HL-60 (cell line): ENCODE data around the gene MYBL2.

Experiments used
- DNase-seq, 2 experiments: peaks; one replicate each; pipeline ENCODE4 v3.0.0-alpha.2; 2010 to 2020; ENCODE audit warnings: low read depth in 1 of 2, low spot score in 1 of 2
- H3K27ac ChIP-seq: fragments of 250-450 bp; sonication (Bioruptor Pico); replicated peaks from 2 replicates; pipeline ENCODE4 v1.5.1; 2020; ENCODE audit warnings: mild to moderate bottlenecking, moderate library complexity
- H3K27me3 ChIP-seq: fragments of 250-450 bp; sonication (Bioruptor Pico); 2 replicates; pipeline ENCODE4 v1.5.1; 2021; ENCODE audit warnings: mild to moderate bottlenecking, moderate library complexity; ENCODE audit not compliant: insufficient read depth, poor library complexity, severe bottlenecking
- H3K4me3 ChIP-seq: replicated peaks from 2 replicates; pipeline ENCODE4 v1.5.1; 2011; ENCODE audit warnings: mild to moderate bottlenecking, control low read depth, low read length; ENCODE audit not compliant: insufficient read depth
- GABPA ChIP-seq: IDR thresholded peaks from 2 replicates; pipeline ENCODE4 v1.6.1; 2012; ENCODE audit warnings: low read depth
- POLR2AphosphoS5 ChIP-seq: IDR thresholded peaks from 2 replicates; pipeline ENCODE4 v1.6.1; 2012; ENCODE audit warnings: low read depth
- SPI1 ChIP-seq: IDR thresholded peaks from 2 replicates; pipeline ENCODE4 v1.6.1; 2012; ENCODE audit warnings: low read depth, mild to moderate bottlenecking, borderline replicate concordance
- TF ChIP-seq, protein P1 (sequence below): IDR thresholded peaks from 2 replicates; pipeline ENCODE4 v1.6.1; 2012; ENCODE audit warnings: low read depth; ENCODE audit not compliant: insufficient replicate concordance
- TF ChIP-seq, protein P2 (sequence below): IDR thresholded peaks from one replicate; pipeline ENCODE4 v1.5.1; 2011; ENCODE audit warnings: low read length, control low read depth, inconsistent platforms; ENCODE audit not compliant: insufficient read depth

MYBL2 gene

DNA sequence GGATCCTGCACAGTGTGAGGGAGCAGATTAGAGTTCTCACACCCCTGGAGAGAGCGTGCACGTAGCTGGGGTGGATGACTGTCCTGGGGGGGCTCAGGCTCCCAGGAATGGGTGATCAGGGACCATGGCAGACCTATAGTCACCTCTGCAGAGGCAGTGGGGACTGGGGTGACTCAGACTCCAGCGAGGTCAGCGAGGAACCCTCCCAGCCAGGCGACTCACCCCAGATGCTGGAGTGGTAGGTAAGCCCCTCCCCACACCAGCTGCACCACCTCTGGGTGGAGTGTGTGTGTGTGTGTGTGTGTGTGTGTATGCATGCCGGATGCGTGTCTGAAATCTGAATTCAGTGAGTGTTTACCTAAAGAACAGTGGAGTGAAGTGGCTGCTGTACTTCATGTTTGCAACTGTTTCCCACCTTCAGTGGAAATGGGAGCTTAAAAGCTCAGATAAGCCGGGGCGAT, 77.3 kb downstream of the MYBL2 start:
- no peak overlapping the region for H3K4me3 ChIP-seq
- TF ChIP-seq SPI1: no peak
- TF ChIP-seq GABPA: no peak
- TF ChIP-seq, protein P1, sequence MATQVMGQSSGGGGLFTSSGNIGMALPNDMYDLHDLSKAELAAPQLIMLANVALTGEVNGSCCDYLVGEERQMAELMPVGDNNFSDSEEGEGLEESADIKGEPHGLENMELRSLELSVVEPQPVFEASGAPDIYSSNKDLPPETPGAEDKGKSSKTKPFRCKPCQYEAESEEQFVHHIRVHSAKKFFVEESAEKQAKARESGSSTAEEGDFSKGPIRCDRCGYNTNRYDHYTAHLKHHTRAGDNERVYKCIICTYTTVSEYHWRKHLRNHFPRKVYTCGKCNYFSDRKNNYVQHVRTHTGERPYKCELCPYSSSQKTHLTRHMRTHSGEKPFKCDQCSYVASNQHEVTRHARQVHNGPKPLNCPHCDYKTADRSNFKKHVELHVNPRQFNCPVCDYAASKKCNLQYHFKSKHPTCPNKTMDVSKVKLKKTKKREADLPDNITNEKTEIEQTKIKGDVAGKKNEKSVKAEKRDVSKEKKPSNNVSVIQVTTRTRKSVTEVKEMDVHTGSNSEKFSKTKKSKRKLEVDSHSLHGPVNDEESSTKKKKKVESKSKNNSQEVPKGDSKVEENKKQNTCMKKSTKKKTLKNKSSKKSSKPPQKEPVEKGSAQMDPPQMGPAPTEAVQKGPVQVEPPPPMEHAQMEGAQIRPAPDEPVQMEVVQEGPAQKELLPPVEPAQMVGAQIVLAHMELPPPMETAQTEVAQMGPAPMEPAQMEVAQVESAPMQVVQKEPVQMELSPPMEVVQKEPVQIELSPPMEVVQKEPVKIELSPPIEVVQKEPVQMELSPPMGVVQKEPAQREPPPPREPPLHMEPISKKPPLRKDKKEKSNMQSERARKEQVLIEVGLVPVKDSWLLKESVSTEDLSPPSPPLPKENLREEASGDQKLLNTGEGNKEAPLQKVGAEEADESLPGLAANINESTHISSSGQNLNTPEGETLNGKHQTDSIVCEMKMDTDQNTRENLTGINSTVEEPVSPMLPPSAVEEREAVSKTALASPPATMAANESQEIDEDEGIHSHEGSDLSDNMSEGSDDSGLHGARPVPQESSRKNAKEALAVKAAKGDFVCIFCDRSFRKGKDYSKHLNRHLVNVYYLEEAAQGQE: no peak
- no peak for TF ChIP-seq POLR2AphosphoS5
- TF ChIP-seq, protein P2, sequence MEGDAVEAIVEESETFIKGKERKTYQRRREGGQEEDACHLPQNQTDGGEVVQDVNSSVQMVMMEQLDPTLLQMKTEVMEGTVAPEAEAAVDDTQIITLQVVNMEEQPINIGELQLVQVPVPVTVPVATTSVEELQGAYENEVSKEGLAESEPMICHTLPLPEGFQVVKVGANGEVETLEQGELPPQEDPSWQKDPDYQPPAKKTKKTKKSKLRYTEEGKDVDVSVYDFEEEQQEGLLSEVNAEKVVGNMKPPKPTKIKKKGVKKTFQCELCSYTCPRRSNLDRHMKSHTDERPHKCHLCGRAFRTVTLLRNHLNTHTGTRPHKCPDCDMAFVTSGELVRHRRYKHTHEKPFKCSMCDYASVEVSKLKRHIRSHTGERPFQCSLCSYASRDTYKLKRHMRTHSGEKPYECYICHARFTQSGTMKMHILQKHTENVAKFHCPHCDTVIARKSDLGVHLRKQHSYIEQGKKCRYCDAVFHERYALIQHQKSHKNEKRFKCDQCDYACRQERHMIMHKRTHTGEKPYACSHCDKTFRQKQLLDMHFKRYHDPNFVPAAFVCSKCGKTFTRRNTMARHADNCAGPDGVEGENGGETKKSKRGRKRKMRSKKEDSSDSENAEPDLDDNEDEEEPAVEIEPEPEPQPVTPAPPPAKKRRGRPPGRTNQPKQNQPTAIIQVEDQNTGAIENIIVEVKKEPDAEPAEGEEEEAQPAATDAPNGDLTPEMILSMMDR: no peak
- peak overlapping the region; percentile 75 for H3K27ac ChIP-seq
- no peaks in the 10 kb centered on the region for H3K27me3 ChIP-seq
- no peak for DNase-seq

DNA sequence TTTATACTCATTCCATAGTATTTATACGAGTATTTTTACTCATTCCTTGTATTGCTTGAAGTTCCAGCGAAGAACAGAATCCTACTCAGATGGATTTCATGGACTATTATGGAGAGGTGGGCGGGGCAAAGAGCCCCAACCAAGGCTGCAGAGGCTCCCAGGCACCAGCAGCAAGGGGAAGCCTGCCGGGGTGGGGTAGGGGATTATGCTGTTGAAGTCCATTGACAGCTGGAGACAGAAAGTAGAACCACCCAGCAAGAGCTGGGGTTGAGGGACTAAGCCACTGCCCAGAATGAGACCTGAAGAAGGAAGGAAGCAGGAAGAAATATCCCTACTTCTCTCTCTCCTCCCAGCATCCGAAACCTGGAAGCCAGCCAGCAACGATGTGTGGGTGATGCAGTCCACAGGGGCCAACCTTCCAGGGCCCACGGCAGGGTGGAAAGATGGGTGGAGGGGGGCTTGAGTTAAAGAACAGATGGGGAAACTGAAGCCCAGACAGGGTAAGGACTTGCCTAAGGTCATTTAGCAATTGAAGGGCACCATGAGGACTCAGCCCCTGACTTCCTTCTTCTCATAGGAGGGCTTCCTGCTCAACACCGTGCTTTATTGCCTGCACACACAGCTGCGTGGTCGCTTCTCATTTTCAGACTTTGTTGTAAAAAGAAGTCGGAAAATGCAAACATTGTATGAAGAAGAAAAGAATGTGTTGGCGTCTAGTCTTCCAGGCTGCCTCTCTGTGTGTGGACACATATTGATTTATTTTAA, 78.2 kb downstream of the MYBL2 start:
- peak overlapping the region; percentile 75 for H3K27ac ChIP-seq
- H3K4me3 ChIP-seq: no peak overlapping the region
- DNase-seq: peak; percentile 90 to 94

DNA sequence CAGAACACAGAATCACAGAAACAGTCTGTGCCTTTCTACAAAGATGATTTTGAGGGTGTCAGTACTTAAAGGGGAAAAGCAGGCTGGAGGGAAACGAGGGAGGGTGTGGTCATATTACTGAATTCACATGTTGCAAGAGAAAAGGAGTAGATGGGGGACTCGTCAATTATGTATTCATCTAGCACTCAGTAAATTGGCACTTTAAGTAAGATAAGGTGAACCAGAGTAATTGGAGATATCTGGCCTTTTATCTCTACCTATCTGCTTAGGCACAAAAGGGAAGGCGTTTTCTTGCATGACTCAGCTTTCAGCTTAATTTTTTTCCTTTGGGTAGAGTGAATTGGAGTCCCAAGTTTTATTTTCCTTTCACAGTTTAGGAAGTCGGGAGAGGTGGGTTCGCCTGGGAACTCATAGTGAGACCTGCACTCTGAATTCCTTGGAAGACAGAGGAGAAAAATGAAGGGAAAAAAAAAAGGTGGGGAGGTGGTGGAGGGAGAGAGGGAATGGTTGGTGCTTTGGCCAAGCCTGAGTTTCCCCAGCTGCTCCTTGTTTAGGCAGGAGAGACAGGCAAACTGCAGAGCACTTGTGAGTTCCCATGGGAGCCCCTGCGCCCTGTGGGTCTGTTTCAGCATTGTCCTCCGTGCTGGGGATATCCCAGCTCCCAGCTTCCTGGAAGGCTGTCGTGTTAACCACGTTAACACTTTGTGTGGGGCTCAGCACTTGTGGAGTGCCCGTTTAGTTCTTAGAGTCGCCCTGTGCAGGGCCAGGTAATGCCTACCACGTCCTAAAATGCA, 79.6 kb downstream of the MYBL2 start:
- DNase-seq: peak in 1 of 2 experiments; percentile 25
- TF ChIP-seq, protein P1: no peak
- TF ChIP-seq SPI1 (no peak), GABPA (no peak), POLR2AphosphoS5 (no peak)
- TF ChIP-seq, protein P2: no peak
- no peaks in the 10 kb centered on the region for H3K27me3 ChIP-seq
- no peak overlapping the region for H3K4me3 ChIP-seq
- H3K27ac ChIP-seq: peak overlapping the region; percentile 75

More for the DNA sequence above, 78.2 kb downstream of the MYBL2 start:
- no peaks in the 10 kb centered on the region for H3K27me3 ChIP-seq
- TF ChIP-seq SPI1: peak; percentile 84
- TF ChIP-seq POLR2AphosphoS5: peak; percentile 78
- TF ChIP-seq, protein P2: no peak
